GM19351 (cell line): ENCODE data around the gene RARA.
A peak's percentile ranks its signal among the peaks of the same experiment; 100 is the strongest.

ENCODE experiments used
- ATAC-seq: cut with Tn5 transposase; IDR thresholded peaks from one replicate; pipeline ENCODE4 v1.9.1; 2021; ENCODE audit warnings: mild to moderate bottlenecking, moderate library complexity; ENCODE audit not compliant: unreplicated experiment

The RARA gene

DNA sequence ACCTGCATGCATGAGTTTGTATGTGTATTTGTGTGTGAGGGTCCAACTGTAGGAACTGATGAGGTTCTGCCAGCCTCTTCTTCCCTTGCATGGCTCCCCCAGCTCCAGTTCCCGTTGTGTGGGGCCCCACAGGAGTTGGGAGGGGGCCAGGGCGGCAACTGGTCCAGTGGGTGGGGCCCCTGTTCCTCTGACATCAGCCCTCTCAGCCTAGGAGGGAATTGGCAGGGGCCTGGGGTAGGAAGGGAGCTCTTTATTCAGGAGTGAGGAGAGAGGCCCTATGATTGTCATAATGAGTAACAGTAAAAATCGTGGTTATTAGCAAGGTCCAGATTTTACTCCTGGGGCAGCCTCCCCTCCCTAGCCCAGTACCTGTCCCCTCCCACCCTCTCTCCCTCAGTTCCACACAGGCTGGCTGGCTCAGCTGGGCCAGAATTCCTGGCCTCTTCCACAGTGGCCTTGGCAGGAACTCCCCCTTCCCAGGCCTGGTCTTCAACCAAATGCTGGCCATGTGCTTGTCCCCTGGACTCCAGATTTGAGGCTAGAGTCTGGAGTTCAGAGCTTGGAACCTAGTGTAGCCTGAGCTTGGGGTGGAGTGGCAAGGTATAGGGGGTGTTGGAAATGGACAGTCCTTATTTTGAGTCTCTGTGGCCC is 18.9 kb downstream of the RARA start:
- ATAC-seq: no peak

DNA sequence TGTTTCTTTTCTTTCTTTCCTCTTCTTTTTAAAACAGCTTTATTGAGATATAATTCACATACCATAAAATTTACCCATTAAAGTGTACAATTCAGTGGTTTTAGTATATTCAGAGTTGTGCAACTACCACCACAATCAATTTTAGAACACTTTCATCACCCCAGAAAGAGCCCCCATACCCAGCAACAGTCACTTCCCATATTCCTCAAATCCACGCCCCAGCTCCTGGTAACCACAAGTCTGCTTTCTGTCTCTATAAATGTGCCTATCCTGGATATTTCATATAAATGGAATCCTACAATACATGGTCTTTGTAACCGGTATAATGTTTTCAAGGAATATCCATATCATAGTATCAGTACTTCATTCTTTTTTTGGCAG is 19.4 kb downstream of the RARA start:
- no peak for ATAC-seq

DNA sequence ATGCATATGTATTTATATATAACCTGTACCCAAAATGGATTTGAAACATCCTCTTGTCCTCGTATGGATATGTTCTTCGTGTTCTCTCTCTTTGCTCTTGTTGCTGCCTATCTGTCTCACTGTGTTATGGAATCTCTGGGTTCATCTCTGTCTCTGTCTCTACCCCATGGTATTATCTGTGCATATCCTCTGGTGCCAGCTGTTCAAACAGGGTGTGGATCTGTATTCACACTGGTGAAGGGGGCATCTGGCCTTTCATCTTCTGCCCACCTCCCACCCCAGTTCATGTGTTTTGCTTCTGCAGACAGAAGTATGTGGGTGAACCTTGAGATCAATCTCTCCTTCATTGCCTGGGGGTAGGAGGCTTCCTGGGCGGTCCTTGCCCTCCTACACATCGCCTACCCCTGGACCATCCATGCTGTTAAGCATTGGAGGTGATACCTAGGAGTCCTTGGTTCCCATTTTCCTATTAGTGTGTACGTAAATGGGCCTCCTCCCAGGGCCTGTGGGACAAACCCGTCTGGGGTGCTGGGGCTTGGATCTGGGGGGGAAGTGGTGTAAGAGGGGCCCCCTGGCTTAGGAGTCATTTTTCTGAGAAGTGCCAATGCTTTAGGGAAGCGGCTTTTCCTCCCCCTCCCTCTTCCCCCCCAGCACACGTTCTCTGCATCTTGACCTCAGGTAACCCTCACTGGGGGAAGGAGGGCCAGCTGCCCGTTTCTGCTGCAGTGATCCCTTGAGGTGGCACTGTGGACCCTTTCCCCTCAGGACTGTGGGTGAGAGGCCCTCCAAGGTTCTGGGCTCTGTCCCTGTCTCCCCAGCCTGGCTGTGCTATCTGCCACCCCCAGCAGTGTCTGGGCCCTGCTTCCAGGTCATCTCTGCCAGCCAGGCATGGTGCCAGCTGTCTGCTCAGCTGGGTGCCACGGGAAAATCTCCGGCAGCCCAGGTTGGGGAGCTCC is 21.1 kb downstream of the RARA start:
- ATAC-seq: no peak

DNA sequence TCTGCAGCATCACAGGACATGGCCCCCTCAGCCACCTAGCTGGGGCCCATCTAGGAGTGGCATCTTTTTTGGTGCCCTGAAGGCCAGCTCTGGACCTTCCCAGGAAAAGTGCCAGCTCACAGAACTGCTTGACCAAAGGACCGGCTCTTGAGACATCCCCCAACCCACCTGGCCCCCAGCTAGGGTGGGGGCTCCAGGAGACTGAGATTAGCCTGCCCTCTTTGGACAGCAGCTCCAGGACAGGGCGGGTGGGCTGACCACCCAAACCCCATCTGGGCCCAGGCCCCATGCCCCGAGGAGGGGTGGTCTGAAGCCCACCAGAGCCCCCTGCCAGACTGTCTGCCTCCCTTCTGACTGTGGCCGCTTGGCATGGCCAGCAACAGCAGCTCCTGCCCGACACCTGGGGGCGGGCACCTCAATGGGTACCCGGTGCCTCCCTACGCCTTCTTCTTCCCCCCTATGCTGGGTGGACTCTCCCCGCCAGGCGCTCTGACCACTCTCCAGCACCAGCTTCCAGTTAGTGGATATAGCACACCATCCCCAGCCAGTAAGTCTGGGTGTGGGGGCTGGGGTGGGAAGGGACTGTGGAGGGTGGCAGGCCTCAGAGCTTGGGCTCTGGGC is 22.0 kb downstream of the RARA start:
- no peak for ATAC-seq

DNA sequence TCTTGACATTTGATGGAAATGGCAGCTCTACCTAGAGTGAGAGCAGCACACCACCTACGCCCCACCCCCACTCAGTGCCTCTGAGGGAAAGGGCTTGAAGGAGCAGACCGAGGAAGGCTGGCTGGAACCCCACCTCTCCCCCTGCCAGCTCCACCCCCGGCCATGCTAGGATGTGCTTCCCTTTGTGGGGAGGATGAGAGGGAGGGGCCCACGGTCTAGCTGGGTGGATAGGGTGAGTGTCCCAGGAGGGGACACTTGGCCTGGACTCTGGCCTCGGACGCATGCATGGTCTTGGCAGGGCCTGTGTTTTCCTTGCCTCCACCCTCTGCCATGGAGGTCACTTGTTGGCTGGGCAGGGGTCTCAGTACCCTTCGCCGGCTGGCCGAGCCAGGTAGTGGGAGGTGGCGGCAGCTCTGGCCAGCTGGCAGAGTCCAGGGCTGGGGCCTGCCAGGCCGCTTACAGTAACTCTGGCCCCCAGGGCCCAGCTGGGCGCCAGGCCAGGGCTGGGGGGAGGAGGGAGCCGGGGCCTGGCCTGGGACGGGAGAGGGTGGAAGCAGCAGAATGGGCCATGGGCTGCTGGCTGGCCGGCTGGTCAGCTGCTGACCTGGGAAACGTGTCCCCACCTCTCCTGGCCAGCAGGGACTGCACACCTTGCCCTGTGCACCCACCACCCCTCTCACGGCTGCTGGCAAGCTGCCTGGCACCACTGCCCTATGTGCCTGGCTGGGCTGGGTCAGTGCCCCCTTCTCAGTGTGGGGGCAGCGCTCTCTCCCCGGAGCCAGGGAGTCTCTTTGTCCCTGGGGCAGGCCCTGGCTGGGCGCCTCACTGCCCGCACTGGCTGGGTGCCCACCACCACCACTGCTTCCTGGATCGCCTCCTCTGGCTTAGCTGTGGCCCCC is 23.0 kb downstream of the RARA start:
- no peak for ATAC-seq

DNA sequence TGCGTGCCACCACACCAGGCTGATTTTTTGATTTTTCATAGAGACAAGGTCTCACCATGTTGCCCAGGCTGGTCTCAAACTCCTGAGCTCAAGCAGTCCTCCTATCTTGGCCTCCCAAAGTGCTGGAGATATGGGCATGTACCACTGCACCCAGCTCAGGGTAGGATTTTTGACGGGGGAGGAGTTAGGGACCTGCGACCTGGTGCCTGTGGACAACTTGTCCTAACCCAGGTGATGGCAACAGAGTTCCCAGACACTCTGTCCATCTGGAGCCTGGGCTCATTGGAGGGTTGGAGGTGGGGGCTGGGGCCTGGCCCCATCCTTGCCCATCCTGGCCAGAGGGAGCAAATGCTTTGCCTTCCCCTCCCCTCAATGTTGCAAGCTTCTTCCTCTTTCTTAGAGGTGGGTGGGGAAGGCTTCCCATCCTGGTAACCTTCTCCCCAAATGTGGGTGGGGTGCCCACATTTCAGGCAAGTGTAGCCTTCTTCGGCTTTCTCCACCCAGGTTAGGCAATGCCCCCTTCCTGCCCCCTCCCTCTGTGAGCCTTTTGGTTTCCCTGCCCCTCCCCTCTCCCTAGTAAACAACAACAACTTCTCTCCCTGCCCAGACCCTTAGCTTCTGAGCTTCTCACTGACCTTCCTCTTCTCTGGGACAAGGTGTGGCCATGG is 24.9 kb downstream of the RARA start:
- no peak for ATAC-seq

DNA sequence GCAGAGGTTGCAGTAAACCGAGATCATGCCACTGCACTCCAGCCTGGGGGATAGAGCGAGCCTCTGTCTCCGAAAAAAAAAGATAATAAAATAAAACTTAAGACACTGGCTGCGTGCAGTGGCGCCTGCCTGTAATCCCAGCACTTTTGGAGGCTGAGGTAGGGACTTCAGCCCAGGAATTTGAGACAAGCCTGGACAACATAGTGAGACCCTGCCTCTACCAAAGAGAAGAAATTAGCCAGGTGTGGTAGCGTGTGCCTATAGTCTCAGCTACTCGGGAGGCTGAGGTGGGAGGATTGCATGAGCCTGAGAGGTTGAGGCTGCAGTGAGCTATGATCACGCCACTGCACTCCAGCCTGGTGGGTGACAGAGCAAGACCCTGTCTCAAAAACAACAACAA is 26.6 kb downstream of the RARA start:
- no peak for ATAC-seq

DNA sequence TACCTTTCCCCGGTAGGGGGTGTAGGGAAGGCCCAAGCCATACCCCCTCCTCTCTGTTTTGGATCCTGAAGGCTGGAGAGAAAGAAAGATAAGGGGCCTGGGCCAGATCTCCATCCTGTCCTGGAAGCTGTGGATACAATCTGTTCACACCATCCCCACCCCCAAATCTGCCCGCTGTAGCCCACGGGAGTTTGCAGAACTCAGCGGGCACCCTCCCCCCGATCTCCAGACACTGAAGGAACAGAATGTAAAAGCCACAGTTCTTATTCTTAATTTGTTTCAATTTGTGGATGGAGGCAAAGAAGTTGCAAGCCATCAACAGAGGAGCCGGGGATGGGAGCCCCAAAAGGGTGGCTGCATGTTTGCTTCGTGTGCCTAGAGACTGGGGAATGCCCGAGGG is 28.4 kb downstream of the RARA start:
- no peak for ATAC-seq

DNA sequence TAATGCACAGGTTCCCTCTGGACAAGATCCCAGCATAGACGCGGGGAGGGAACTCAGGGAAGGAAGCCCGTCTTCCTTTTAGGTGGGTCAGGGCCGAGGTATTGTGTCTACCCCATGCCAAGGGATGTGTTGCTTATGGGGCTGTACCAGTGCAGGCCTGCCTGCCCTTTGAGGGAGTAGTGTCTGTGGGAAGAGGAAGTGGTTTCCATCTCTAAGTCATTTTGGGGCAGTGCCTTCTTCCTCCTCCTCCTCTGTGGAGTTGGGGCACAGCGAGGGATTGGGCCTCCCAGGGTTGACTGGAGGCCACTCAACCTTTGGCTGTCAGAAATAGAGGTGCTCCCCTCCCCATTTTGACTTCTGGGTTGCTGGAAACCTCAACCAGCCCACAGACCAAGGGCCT is 29.1 kb downstream of the RARA start:
- ATAC-seq: no peak

DNA sequence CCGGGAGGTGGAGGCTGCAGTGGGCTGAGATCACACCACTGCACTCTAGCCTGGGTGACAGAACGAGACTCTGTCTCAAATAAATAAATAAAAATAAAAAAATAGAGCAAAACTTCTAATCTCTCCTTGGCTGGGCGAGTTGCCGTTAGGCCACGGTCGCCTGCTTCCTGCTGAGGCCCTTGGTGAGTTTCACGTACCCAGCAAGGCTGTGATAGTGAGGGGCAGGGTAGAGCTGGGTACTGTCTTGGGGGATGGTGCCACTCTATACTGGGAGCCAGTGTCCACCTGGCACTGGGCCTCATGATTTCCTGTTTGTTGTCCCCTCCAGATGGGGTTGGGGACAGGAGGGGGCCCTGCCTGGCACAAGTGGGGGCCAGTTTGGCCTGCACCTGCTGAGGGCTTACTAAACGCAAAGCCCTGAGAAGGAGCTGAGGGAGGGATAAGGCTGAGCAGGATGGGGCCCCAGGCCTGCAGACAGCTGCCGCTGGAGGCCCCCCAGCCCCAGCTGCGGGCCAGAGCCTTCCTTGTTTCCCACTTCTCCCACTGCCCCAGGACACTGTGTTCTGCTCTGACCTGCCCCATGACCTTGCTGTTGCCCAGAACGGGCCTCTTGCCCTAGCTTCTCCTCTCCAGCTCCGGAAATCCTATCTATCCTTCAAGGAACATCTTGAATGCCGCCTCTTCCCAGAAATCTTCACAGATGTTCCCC is 30.1 kb downstream of the RARA start:
- no peak for ATAC-seq

DNA sequence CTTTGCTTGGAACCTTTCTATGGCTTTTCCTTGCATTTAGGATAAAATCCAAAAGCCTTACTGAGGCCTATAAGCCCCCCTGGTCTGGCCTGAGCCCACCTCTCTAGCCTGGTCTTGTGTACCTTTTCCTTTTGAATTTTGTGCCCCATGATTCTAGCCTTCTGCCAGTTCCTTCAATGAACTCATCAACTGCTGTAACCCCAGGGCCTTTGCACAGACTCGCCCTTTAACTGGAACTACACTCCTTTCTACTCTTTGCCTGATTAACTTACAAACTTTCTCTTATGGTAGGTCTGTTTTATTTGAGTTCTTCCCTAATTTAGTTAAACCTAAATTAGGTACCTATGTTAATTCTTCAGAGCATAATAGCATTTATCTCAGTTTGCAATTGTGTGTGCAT is 31.3 kb downstream of the RARA start:
- ATAC-seq: no peak

DNA sequence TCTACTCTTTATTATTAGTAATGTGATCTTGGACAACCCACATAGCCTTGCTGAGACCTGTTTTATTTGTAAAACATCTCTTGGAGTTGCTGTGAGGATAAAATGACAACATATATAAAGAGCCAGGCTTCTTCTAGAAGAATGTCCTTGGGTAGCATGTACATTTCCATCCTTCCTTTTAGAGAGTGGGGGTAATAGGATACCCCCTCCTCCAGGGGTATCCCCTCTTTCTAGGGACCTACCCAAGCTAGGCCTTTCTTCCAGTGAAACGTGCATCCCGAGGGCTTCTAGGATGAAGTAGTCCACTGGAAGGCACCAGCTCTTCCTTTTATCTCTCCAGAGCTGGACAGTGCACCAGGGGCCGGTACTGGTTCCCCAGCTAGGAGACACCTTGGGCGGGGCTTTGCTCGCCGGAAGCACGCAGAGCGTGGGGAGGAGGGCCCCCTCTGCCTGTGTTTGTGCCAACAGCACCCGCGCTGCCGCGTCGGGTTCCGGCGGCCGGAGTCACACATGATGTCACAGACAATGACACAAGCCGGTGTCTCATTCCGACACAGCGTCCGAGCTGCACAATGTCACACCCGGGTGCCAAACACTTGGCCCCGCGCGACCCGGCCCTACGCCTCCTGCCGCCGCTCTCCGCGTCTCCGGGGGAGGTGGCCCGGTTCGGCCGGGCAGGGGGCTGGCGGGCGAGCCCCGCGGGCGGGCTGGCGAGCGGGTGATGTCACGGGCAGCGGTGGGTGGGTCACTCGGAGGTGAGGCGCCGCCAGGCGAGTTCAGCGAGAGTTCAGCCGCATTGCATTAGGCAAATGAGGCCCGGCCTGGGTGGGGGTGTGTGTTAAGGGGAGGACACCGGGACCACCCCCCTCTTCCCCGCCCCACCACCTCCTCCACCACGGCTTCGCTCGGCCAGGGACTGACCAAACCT is 32.2 kb downstream of the RARA start:
- peak; percentile 78 for ATAC-seq

DNA sequence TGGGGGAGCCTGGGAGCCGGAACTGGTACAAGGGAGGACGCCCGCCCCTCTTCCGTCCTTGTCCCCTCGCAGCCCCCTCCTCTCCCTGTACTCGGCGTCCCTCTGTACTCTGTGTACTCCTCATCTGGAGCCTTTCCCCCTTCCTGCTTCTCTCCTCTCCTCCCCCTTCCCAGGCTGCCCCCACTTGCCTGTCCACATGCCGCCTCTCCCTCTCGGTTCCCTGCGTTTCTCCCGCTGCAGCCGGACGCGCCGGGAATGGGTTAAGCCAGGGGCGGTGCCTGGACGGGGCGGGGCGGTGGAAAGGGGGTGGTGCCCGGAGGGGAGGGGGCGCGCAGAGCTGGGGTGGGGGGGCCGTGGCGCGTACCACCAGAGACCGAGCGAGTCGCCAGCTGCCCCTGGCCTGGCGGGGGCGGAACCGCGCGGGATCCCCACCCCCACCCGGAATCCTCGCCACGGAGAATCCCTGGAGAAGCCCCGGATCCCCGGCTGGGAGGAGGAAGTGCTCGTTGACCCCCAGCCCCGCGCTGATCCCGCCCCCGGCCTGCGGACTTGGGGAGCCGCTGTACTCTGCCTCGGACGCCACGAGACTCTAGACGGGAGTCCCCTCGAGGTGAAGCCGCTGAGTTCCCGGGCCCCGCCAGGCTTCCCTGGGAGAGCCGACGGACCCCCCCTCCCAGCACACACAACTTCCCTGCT is 33.0 kb downstream of the RARA start:
- no peak for ATAC-seq

DNA sequence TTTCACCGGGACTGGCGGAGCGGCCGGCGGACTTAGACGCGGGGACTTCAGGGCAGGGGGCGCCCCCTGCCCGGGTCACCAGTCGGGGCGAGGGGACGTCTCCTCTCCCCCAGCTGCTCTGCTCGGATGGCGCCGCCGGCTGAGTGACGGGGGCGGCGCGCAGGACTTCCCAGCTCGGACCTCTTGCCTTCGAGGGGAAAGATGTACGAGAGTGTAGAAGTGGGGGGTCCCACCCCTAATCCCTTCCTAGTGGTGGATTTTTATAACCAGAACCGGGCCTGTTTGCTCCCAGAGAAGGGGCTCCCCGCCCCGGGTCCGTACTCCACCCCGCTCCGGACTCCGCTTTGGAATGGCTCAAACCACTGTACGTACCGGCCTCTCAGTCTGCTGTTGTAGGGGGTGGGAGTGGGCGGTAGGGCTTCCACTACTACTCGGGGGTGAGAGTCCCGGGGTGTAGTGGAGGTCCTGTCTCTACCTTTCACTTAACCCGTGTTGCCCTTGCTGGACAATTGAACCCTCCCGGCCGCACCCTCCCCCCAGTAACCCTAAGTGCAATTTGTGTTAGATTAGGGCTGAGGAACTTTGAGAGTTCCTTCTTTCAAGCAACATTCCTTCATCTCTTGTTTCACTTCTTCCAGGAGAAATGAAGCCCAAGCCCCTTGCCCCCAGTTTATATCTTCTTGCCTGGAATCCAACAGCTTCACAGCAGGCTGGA is 33.7 kb downstream of the RARA start:
- ATAC-seq: no peak

DNA sequence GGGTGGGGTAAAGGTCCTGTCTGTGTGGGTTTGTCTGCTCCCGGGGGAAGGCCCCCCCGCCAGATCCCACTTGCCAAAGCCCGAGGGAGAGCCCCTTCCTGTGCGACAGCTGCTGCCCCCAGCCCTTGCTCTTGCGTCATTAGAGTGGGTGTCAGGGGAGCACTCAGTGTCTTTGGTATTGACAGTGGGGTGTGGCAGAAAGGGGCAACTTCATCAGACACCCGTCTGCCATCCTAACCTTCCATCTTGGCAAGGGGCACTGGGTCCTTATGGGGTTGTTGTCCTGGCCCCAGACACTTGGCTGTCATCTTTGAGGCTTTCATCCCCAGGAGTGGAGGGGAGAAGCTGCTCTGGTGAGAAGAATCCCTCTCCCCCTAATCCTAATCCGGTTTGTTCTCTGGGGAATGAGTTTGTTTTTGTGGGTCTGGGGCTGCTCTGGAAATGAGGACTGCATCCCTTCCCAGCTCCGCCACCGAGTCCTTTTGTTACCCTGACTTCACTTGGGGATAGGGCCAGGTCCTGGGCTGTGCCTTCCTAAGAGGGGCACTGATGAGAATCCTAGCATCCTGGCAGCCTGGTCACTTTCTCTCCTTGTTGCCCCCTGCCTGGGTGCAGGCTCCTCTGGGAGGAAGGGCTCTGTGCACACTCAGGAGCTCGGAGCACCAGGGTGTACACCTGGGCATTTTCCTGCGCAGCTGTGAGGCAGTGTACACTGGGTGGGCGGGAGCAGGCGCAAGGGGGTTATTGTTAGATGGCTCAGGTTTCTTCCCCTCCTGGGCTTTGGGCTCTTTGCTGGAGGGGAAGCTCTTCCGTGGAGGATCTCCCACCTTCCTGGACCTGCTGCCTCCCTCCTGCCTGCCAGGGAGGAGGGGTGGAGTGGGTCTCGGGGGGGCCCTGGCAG is 34.5 kb downstream of the RARA start:
- no peak for ATAC-seq

DNA sequence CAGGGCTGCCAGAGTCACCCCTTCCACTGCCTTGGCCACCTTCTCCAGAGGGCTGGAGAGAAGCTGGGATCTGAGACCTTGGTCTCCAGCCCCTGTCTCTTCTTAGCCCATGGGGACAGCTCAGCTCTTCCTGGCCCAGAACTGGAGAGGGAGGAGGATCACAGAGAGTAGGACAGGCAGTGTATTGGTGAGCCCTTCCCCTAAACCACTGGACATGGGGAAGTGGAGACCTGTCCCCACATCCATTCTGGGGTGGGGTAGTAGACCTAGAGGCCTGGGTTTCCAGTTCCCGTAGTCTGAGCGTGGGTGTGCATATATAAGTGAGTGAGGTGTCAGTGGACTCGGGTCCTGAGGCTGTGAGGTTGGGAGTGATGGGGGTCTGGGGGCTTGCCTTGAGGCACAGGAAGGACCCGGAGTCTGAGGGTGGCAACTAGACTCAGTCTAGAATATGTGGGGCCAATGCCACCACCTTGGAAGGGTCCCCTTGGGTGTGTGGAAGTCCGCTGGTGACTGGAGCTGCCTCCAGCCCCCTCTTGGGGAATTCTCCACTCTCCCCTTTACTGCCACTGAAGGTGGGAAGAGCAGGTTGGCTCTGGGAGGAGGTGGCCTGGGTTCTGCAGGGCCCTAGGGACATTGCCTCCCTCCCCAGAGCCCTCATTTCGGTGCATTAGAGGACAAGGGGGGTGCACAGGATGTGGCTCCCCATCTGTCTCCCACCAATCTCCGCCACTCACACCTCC is 35.6 kb downstream of the RARA start:
- no peak for ATAC-seq
